ENCODE measurements around the gene CSRP3. TPM values are rescaled to one million over a fixed set of nuclear protein-coding genes. Genes with fewer than 3 reads are reported as not detected.

Gene CSRP3
- total RNA-seq, 4 donors from 2014 or later, result not detected

DNA sequence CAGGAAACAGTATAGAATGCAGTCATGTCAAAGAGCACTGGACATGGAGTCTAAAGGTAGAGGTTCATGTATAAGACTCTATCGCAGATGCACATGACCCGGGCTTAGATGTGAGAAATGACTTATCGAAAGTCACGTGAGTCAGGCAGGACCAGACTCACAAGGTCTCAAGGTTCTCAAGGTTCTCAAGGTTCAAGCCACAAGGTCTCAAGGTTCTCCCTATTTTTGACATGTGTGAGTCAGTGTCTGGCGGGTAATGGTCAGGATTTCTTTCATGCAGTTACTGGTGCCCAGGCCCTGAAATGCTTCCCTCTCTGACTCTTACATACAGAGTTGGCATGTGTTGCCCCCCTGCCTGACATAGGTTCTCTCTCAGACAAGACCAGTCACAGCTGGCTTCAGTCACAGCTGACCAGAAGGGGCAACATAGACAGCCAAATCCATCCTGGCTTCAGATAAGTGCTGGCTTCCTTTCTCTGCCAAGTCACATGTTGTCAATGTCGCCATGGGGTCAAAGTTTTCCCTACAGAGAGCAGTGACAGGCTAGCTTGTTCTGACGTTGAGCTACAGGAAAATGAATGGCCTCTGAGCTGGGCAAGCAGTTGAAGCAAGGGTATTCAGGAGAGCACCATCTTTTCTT, 10.1 kb downstream of the CSRP3 start:
- Histone ChIP-seq H3K9me3 (no peaks in the 10 kb centered on the region), H3K4me1 (peaks cover 0 to 6% (median 0%) of the 10 kb centered on the region in 4 donors), H3K4me3 (no peak overlapping the region), H3K36me3 (no peaks in the 10 kb centered on the region), H3K27ac (no peak overlapping the region), H3K27me3 (no peaks in the 10 kb centered on the region)
- peak in 1 of 3 donors; percentile 49 for DNase-seq
- TF ChIP-seq, protein P1, sequence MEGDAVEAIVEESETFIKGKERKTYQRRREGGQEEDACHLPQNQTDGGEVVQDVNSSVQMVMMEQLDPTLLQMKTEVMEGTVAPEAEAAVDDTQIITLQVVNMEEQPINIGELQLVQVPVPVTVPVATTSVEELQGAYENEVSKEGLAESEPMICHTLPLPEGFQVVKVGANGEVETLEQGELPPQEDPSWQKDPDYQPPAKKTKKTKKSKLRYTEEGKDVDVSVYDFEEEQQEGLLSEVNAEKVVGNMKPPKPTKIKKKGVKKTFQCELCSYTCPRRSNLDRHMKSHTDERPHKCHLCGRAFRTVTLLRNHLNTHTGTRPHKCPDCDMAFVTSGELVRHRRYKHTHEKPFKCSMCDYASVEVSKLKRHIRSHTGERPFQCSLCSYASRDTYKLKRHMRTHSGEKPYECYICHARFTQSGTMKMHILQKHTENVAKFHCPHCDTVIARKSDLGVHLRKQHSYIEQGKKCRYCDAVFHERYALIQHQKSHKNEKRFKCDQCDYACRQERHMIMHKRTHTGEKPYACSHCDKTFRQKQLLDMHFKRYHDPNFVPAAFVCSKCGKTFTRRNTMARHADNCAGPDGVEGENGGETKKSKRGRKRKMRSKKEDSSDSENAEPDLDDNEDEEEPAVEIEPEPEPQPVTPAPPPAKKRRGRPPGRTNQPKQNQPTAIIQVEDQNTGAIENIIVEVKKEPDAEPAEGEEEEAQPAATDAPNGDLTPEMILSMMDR (IDR thresholded peaks at IDR 0.05), result peak in 1 of 6 experiments; percentile 3
- TF ChIP-seq POLR2A (IDR thresholded peaks at IDR 0.05), result no peak

DNA sequence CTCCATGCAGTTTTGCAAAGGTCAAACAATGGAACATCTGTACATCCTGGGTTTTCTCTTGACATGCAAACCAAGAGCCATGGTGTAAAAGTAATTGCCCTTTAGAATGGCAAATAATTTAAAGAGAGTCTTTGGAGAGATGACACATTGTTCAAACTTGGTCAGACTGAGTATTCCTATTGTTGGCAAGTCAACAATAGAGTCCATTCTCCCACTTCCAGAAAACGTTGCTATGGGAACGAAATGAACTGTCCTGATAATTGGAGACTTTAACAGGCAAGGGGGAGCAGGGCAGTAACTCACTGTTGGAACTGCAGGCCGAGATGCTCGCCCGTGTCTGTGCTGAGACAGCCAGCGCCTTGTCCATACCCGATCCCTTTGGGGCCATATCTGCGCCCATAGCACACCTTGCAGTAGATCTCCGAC, 13.9 kb downstream of the CSRP3 start:
- H3K36me3 ChIP-seq, result no peaks in the 10 kb centered on the region
- TF ChIP-seq, protein P1 (IDR thresholded peaks at IDR 0.05), result no peak
- no peak for TF ChIP-seq POLR2A (IDR thresholded peaks at IDR 0.05)
- H3K4me1 ChIP-seq, result no peaks in the 10 kb centered on the region
- no peak for DNase-seq
- H3K4me3 ChIP-seq, result no peak overlapping the region
- no peaks in the 10 kb centered on the region for H3K9me3 ChIP-seq
- no peak overlapping the region for H3K27ac ChIP-seq
- no peaks in the 10 kb centered on the region for H3K27me3 ChIP-seq

DNA sequence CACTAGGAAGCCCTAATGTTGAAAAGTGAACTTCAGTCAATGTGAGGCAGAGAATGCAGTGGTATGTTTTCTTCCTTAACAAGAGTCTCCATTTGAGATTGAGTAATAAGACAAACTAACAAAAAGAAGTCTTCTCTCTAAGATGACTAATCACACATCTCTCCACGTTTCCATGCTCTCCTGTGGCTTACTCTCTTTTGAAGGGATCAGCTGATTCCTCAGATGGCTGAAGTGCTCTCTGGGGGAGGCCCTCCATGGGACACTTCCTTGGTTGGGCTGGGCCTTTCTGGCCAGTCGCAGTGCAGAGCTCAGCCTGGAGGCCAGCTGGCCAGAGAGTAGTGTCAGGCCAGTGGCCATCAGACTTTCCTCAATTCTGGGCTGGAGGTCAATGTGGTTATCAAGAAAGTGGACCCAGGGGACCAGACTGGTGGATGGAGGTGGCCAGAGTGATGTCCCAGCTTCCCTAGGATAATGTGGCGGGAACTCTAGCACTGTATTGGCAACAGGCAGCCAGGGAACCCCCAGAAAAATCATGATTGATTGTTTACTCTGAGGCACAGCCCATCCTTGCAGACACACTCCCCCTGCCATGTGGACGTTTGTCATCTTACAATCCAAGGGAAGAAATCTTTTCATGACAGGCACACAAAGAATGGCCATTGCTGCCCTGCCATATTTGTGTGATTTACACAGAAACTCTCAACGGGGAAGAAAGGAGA, 14.5 kb downstream of the CSRP3 start:
- Histone ChIP-seq H3K9me3 (no peaks in the 10 kb centered on the region), H3K4me1 (no peaks in the 10 kb centered on the region), H3K27ac (no peak overlapping the region), H3K27me3 (no peaks in the 10 kb centered on the region), H3K36me3 (no peaks in the 10 kb centered on the region), H3K4me3 (no peak overlapping the region)
- DNase-seq, result no peak
- no peak for TF ChIP-seq POLR2A (IDR thresholded peaks at IDR 0.05)
- TF ChIP-seq, protein P1 (IDR thresholded peaks at IDR 0.05), result no peak

DNA sequence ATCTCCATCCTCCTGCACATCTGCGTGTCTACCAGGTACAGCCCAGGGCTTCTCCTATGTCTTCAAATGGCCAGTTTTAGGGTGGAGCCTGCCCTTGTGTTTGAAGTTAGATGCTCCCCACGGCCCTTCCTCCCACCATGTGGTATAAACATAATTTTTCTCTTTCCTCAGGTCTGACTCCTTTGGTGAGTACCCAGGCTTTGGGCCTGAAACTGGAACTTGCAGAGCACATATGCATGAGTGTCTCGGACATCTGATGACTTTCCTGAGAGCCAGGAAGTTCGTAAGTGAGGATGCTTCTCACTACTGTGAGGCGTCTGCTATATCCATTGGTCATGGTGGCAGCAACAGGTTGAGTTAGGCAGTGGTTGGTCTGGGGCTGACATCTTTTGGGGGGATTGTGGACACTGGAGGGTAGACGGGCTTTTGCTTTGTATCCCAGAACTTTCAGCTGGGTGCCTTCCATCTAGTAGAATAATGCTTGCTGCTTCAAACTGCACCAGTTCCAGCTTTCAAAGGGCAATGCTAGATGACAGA, 16.2 kb downstream of the CSRP3 start:
- Histone ChIP-seq H3K27me3 (no peaks in the 10 kb centered on the region), H3K27ac (no peak overlapping the region), H3K9me3 (no peaks in the 10 kb centered on the region), H3K36me3 (no peaks in the 10 kb centered on the region), H3K4me3 (no peak overlapping the region), H3K4me1 (no peaks in the 10 kb centered on the region)
- TF ChIP-seq POLR2A (IDR thresholded peaks at IDR 0.05), result no peak
- TF ChIP-seq, protein P1 (IDR thresholded peaks at IDR 0.05), result no peak
- DNase-seq, result no peak

DNA sequence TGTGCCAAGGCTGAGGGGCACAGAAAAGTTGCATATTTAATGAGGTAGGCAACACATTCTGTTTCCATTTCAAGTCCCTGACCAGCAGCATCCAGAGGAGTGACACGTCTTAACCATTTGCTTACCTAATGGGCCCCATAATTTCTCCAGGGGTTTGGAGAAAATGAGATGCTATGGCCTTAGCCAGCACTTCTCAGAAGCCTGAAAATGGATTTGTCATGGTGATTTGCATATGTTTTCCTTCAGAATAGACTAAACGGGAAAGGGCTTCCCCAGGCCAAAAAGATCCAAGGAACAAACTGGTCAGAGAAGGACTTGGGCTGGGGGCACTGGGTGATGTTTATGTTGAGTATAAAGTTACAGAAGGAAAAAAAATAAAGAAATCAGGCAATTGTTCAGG, 16.7 kb downstream of the CSRP3 start:
- DNase-seq, result no peak
- H3K4me1 ChIP-seq, result no peaks in the 10 kb centered on the region
- H3K4me3 ChIP-seq, result no peak overlapping the region
- H3K36me3 ChIP-seq, result no peaks in the 10 kb centered on the region
- no peaks in the 10 kb centered on the region for H3K9me3 ChIP-seq
- H3K27me3 ChIP-seq, result no peaks in the 10 kb centered on the region
- TF ChIP-seq, protein P1 (IDR thresholded peaks at IDR 0.05), result no peak
- TF ChIP-seq POLR2A (IDR thresholded peaks at IDR 0.05), result no peak
- H3K27ac ChIP-seq, result no peak overlapping the region
